ENCODE measurements around the gene GDAP1L1.

DNA sequence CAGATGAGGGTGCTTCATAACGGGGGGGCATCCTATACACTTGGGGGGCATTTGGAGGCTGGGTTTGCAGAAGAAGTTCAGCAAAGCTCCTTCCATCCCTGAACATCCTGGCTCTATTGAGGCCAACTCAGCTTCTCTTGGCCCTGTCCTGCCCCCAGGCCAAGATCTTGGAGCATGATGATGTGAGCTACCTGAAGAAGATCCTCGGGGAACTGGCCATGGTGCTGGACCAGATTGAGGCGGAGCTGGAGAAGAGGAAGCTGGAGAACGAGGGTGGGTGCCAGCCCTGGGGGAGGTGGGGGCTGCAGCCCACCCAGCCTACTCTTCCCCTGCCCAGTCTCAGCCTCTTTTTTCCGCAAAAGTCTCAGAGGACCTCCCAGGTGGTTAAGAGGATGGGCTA, 17.2 kb downstream of the GDAP1L1 start:
- TF ChIP-seq ZNF274 (IDR thresholded peaks at IDR 0.05; ENCODE audit: low read depth, low read length) (no peak), SUZ12 (IDR thresholded peaks at IDR 0.05; ENCODE audit: extremely low read depth, insufficient read depth, insufficient read length) (no peak), YY1 (IDR thresholded peaks at IDR 0.05; ENCODE audit: insufficient read depth, insufficient read length) (no peak)

Data from NT2/D1 (cell line).